Astrocyte of the spinal cord (primary cell): ENCODE measurements around the gene BCAM.

Experiments
- DNase-seq: peaks from one replicate; pipeline ENCODE4 v3.0.0; 2011; ENCODE audit warnings: low read depth, low spot score
- H3K4me3 ChIP-seq: 2 replicates; pipeline ENCODE4 v1.5.1; 2011; ENCODE audit warnings: low read depth, mild to moderate bottlenecking, low read length, moderate library complexity
- in situ Hi-C: cut with HindIII; loops from 2 replicates; pipeline ENCODE4 v1.10.0; 2017; ENCODE audit warnings: low sequenced_read_pairs
- TF ChIP-seq, protein P1 (sequence below): IDR thresholded peaks from 2 replicates; pipeline ENCODE4 v1.5.1; 2012; ENCODE audit warnings: low read depth, mild to moderate bottlenecking, low read length, inconsistent platforms

BCAM gene

DNA sequence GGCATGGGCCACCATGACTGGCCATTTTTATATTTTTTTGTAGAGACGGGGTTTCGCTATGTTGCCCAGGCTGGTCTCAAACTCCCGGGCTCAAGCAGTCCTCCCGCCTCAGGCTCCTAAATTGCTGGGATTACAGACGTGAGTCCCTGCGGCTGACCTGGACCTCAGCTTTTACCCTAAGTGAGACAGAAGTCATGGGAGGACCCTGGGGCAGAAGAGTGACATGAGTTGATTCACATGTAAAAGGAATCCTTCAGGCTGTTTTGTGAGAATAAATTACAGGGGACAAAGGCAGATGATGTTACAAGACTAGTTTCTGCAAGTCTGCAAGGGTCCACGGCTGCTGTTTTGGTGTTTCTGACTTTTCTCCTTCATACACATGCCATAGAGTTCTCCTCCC lies 2.6 kb upstream of the BCAM start:
- in situ Hi-C loops, result no loop called here
- H3K4me3 ChIP-seq, result no peak overlapping the region
- TF ChIP-seq, protein P1, sequence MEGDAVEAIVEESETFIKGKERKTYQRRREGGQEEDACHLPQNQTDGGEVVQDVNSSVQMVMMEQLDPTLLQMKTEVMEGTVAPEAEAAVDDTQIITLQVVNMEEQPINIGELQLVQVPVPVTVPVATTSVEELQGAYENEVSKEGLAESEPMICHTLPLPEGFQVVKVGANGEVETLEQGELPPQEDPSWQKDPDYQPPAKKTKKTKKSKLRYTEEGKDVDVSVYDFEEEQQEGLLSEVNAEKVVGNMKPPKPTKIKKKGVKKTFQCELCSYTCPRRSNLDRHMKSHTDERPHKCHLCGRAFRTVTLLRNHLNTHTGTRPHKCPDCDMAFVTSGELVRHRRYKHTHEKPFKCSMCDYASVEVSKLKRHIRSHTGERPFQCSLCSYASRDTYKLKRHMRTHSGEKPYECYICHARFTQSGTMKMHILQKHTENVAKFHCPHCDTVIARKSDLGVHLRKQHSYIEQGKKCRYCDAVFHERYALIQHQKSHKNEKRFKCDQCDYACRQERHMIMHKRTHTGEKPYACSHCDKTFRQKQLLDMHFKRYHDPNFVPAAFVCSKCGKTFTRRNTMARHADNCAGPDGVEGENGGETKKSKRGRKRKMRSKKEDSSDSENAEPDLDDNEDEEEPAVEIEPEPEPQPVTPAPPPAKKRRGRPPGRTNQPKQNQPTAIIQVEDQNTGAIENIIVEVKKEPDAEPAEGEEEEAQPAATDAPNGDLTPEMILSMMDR, result no peak
- DNase-seq, result no peak

DNA sequence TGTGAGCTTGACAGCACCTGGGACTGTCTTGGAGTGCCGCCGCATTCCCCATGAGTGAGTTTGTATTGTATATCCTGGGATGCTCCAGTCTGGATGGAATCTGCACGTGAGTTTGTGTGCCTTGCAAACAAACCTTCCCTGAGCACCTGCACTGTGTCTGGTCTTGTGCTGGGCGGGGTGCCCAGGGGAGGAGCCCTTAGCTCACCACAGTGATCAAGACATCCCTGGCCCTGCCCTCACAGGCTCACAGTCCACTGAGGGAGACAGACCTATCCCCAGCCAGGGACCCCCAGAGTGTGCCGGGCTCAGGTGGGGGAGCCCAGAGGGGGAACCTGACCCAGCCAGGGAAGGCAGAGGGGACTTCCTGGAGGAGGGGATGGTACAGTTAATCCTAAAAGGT lies 1.7 kb upstream of the BCAM start:
- H3K4me3 ChIP-seq, result no peak overlapping the region
- TF ChIP-seq, protein P1, result no peak
- DNase-seq, result no peak
- in situ Hi-C loops, result no loop called here

DNA sequence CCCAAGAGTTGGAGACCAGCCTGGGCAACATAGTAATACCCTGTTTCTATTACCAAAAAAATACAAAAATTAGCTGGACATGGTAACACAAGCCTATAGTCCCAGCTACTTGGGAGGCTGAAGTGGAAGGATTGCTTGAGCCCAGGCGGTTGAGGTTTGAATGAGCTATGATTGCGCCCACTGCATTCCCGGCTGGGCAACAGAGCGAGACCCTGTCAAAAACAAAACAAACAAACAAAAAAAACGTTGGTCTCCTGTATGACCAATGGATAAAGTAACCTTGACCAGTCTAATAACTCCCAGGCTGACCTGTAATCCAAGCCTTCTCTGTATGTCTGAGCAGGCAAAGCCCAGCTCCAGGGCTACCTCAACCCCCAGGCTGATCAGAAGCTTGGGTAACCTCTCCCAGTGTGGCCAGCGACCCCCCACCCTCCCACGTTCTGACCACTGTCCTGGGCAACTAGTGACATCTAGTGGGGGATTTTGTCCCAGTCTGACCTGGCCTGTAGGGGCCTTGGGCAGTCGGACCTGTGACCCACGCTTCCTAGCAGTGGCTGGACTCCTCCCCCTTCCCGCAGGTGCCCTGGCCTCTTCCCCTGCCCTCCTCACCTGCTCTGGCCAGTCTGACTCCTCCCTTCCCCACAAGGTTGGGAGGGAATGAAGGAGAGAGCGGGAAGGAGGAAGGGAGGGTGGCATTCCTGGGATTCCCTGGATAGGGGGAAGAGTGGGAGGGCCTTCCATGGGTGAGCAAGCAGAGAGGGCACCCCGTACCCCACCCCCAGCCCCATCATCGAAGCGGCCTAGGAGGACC lies 1.0 kb upstream of the BCAM start:
- peak; percentile 17 for DNase-seq

DNA sequence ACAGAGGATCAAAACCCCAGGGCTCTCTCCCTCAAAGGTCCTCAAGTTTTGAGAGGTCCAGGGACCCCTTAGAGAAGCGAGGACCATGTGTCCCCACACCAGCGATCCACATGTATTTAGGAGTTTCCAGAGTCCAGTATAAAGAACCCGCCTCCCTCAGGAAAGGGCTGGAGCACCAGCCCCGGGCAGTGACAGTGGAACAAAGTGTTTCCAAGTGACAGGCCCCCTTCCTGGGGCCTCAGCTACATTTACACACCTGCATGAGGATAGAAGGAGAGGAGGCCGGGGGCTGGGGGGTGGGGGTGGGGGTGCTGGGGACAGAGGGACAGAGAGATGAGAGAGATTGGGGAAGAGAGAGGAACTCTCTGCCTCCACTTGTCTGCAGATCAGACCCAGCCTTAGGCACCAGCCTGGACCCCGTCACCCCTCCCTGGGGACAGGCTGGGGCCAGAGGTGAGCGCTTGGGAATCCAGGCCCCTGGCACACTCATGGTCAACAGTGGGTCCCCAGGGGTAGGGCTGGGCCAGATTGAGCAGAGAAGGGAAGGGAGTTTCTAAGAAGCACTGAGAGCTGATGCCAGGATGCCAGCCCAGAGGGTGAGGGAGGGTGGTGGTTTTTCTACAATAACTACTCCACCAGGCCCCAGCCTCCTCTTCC lies 802 bp downstream of the BCAM start:
- peak overlapping the region; percentile 55 for H3K4me3 ChIP-seq
- DNase-seq, result no peak
- TF ChIP-seq, protein P1, result no peak
- in situ Hi-C loops, result no loop called here

More for the DNA sequence above, 1.0 kb upstream of the BCAM start:
- H3K4me3 ChIP-seq, result no peak overlapping the region
- in situ Hi-C loops, result no loop called here
- TF ChIP-seq, protein P1, result peak; percentile 60

DNA sequence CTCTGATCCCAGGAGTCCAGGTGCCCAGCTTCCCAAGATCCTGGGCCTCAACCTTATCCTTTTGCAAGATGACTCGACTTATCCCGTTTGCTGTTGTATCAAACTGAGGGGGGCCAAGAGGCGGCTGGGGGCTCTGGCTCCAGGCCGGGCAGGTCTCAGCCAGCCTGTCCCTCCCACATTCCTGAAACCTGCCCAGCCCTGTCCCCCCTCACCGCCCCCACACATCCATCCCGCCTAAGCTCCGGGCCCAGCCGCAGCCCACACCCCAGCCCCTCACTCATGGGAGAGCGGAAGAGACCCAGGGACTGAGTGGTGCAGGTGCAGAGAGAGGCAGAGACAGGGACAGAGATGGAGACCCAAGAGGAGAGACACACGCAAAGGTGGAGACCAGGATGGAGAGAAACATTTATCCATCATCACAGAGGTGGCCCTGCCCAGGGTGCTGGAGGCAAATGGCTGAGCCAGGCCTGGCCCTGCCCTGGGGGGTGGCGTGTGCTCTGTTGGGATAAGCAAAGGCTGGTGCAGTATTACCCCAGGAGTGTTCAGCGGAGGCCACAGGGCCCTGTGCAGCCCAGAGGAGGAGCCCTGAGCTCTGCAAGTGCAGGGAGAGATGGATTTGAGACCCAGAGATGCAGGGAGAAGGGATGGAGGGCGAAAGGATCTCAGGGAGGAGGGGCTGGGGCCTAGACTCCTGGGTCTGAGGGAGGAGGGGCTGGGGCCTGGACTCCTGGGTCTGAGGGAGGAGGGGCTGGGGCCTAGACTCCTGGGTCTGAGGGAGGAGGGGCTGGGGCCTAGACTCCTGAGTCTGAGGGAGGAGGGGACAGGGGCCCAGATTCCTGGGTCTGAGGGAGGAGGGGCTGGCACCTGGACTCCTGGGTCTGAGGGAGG lies 1.6 kb downstream of the BCAM start:
- in situ Hi-C loops, result no loop called here
- H3K4me3 ChIP-seq, result no peak overlapping the region
- TF ChIP-seq, protein P1, result no peak
- DNase-seq, result no peak

DNA sequence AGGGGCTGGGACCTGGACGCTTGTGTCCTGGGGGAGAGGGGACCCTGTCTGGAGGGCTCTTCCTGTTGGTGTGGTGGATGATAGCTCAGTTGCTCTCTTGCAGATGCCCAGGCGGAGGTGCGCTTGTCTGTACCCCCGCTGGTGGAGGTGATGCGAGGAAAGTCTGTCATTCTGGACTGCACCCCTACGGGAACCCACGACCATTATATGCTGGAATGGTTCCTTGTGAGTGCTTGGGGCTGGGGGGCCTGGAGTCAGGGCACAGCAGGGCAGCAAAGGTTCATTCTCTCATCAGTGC lies 2.2 kb downstream of the BCAM start:
- TF ChIP-seq, protein P1, result no peak
- no peak overlapping the region for H3K4me3 ChIP-seq
- no peak for DNase-seq
- in situ Hi-C loops, result no loop called here
